ENCODE results near the gene POU5F1. TPM values are rescaled to one million over a fixed set of nuclear protein-coding genes. Genes with fewer than 3 reads are reported as not detected.
"Not testable (repeated sequence)": the region's sequence is repeated elsewhere in the genome, so short reads cannot be mapped to it uniquely, and the experiment has no call there.

The POU5F1 gene
- total RNA-seq, 4 donors from 2014 or later = 0.58 to 3.4 (median 1.1) TPM; not detected in 1

DNA sequence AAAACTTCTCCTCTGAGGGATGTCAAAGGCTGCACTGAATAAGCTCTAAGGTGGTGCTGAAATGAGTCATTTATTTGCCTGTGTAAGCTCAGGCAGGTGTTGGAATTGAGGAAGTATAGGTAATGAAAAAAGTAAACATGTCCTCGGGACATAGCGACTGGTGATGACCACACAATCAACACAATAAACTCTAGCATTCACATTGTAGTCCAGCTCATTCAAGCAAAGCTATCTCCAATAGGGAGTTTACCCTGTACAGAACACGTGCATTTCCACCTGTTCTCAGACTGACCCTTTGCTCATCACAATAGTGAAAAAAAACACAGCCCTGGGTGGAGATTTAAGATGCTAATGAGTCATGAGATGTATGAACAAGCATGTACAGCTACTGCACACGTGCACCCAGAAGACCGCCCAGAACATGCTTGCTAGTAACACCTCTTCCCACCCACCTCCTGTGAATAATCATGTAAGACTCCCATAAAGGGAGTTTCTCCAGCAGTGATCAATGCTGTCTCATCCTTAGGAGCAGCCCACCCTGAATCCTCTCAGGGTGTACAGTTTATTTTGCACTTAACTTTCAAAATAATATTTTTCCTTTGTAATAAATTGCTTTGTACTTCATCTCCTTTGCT is 33.0 kb upstream of the POU5F1 start:
- H3K4me3 ChIP-seq = peak overlapping the region; percentile 41 to 51
- H3K27me3 ChIP-seq = no peaks in the 10 kb centered on the region
- WGBS, 2 donors (ENCODE audit: low coverage in 1 of 2) = 17 to 38% methylated on average over 5 of the region's 5 CpGs
- H3K27ac ChIP-seq = peak overlapping the region; percentile 68 to 78 (median 76)
- ATAC-seq = peak; percentile 57
- no peaks in the 10 kb centered on the region for H3K9me3 ChIP-seq
- TF ChIP-seq, protein P1, sequence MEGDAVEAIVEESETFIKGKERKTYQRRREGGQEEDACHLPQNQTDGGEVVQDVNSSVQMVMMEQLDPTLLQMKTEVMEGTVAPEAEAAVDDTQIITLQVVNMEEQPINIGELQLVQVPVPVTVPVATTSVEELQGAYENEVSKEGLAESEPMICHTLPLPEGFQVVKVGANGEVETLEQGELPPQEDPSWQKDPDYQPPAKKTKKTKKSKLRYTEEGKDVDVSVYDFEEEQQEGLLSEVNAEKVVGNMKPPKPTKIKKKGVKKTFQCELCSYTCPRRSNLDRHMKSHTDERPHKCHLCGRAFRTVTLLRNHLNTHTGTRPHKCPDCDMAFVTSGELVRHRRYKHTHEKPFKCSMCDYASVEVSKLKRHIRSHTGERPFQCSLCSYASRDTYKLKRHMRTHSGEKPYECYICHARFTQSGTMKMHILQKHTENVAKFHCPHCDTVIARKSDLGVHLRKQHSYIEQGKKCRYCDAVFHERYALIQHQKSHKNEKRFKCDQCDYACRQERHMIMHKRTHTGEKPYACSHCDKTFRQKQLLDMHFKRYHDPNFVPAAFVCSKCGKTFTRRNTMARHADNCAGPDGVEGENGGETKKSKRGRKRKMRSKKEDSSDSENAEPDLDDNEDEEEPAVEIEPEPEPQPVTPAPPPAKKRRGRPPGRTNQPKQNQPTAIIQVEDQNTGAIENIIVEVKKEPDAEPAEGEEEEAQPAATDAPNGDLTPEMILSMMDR (IDR thresholded peaks at IDR 0.05) = no peak
- TF ChIP-seq POLR2A (IDR thresholded peaks at IDR 0.05) (no peak), EP300 (IDR thresholded peaks at IDR 0.05) (no peak), POLR2AphosphoS5 (IDR thresholded peaks at IDR 0.05) (no peak)
- peaks cover 4 to 37% (median 14%) of the 10 kb centered on the region in 3 donors for H3K4me1 ChIP-seq
- no peaks in the 10 kb centered on the region for H3K36me3 ChIP-seq

DNA sequence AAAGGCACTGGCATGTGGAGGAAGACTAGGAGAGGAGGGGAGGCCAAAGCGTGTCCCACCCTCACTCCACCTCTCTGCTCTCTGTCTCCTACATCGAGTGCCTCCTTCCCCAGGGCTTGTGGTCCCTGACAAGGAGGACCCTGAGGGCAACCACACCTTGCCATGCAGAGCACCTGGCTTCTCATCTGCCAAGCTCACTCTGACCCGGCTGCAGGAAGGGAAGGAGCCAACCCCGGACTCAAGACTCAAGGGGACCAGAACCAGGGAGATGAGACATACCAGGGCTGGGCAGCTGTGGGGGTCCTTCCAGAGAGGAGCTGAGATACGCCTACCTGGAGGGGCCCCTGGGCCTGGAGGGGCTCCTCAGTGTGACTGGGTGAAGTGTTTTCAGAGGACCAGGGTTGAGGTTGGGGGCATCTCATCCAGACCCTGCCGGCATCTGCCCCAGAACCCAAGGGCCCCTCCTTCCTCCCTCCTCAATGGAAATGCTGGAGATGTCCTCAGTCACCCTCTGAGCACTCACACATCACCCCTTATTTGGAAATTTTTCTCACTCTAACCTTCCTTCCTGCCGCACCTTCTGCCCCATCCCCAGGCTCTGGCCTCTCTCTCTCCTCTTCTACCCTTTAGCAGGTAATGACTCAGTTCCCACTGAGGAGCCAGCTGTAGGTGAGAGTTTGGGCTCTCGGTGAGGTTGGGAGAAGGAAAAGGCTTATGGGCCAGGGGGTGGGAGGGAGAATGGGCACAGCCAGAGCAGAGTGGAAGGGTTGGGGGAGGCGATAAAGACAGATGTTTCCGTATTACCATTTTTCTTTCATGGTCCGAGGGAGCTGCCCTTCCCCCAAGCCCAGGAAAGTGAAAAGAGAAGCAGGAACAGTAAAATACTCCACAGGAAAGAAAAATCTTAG is 32.0 kb upstream of the POU5F1 start:
- peaks cover 4 to 42% (median 16%) of the 10 kb centered on the region in 3 donors for H3K4me1 ChIP-seq
- WGBS, 2 donors (ENCODE audit: low coverage in 1 of 2) = 24 to 28% methylated on average over 5 of the region's 11 CpGs
- H3K27ac ChIP-seq = peak overlapping the region in 3 of 4 donors; percentile 68 to 77 (median 75)
- no peaks in the 10 kb centered on the region for H3K9me3 ChIP-seq
- no peaks in the 10 kb centered on the region for H3K27me3 ChIP-seq
- H3K36me3 ChIP-seq = no peaks in the 10 kb centered on the region
- no peak overlapping the region for H3K4me3 ChIP-seq
- no peak for ATAC-seq
- no peak for TF ChIP-seq EP300 (IDR thresholded peaks at IDR 0.05)
- TF ChIP-seq, protein P1 (IDR thresholded peaks at IDR 0.05) = no peak
- no peak for TF ChIP-seq POLR2AphosphoS5 (IDR thresholded peaks at IDR 0.05)
- no peak for TF ChIP-seq POLR2A (IDR thresholded peaks at IDR 0.05)

- Histone ChIP-seq H3K27ac (peak overlapping the region in 3 of 4 donors; percentile 91 to 99 (median 96)), H3K4me1 (peaks cover 4 to 50% (median 16%) of the 10 kb centered on the region in 3 donors)
- H3K36me3 ChIP-seq, H3K4me3 ChIP-seq, H3K27me3 ChIP-seq, H3K9me3 ChIP-seq, ATAC-seq: not testable (repeated sequence)
- WGBS, 2 donors (ENCODE audit: low coverage in 1 of 2) = 82 to 100% methylated on average over 1 to 3 of the region's 4 CpGs
These were observed 28.6 kb upstream of the POU5F1 start for GRCh38 chr6:31199105-31199452.

DNA sequence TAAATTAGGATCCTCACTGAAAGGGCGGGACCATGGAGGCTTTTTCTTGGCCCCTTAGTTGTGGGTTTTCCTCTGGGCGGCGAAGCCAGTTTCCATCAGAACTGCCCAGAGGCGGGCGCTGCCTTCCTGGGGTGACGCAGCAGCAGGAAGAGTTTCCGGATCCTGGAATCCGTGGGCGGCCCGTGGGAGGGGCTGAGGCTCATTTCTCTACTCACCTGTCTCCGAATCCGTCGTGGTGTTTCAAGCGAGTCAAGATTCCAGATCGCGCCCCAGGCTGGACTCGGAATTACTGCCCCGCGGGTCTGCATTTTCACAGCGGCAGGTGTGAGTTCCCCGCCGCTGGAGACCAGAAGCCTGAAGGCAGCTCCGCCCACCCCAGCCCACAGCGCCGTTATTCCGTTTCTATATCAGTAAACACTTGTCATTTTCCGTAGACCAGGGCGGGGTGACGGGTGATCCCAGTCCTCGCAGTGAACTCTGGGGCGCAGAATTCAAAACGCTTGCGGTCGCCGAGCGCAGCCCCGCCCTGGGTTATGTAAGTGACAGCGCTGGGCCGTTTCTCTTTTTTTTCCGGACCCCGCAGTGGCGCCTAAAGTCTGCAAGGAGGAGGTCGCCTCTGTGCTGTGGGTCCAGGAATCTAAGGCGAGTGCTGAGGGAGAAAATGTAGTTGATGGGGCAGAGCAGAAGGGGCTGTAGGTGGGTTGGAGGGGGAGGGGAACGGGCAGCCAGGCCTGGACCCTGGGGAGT is 27.2 kb upstream of the POU5F1 start:
- no peaks in the 10 kb centered on the region for H3K9me3 ChIP-seq
- ATAC-seq = peak; percentile 92
- H3K27me3 ChIP-seq = no peaks in the 10 kb centered on the region
- WGBS, 2 donors (ENCODE audit: low coverage in 1 of 2) = 0% methylated on average over 1 to 6 of the region's 45 CpGs
- H3K36me3 ChIP-seq = no peaks in the 10 kb centered on the region
- TF ChIP-seq EP300 (IDR thresholded peaks at IDR 0.05) = no peak
- TF ChIP-seq, protein P1 (IDR thresholded peaks at IDR 0.05) = peak in 2 of 4 experiments; percentile 12 to 20
- TF ChIP-seq POLR2AphosphoS5 (IDR thresholded peaks at IDR 0.05) = peak; percentile 73
- TF ChIP-seq POLR2A (IDR thresholded peaks at IDR 0.05) = peak; percentile 62 to 72
- peaks cover 0 to 41% (median 8%) of the 10 kb centered on the region in 3 donors for H3K4me1 ChIP-seq
- H3K4me3 ChIP-seq = peak overlapping the region; percentile 48 to 73
- H3K27ac ChIP-seq = peak overlapping the region; percentile 90 to 99 (median 94)

GRCh38 chr6:31196251-31197022 is 26.0 kb upstream of the POU5F1 start:
- not testable (repeated sequence) for H3K36me3 ChIP-seq, ATAC-seq, H3K9me3 ChIP-seq, H3K27me3 ChIP-seq
- H3K27ac ChIP-seq = peak overlapping the region in 3 of 4 donors; percentile 91 to 99 (median 96)
- peaks cover 0 to 35% (median 6%) of the 10 kb centered on the region in 3 donors for H3K4me1 ChIP-seq
- H3K4me3 ChIP-seq = peak overlapping the region in 1 of 2 donors; percentile 73
- WGBS, 2 donors (ENCODE audit: low coverage in 1 of 2) = 43 to 63% methylated on average over 6 to 16 of the region's 25 CpGs

- WGBS, 2 donors (ENCODE audit: low coverage in 1 of 2) = 98% methylated on average over 4 of the region's 41 CpGs; no CpG with 5 or more reads in 1 of the 2 donors
These were observed 25.0 kb upstream of the POU5F1 start for GRCh38 chr6:31195308-31195979.

More at GRCh38 chr6:31195308-31195979, 25.0 kb upstream of the POU5F1 start:
- H3K27ac ChIP-seq, H3K4me3 ChIP-seq, H3K27me3 ChIP-seq, H3K36me3 ChIP-seq, ATAC-seq, H3K9me3 ChIP-seq: not testable (repeated sequence)
- H3K4me1 ChIP-seq = peaks cover 0 to 35% (median 6%) of the 10 kb centered on the region in 3 donors

All from gastroesophageal sphincter (tissue), 4 donors.